NCI-H2107 (cell line): ENCODE measurements around the gene XYLB.

Source experiments
- DNase-seq: peaks from one replicate; lab custom pipeline; 2025; lab: John Stamatoyannopoulos, UW

The XYLB gene

DNA sequence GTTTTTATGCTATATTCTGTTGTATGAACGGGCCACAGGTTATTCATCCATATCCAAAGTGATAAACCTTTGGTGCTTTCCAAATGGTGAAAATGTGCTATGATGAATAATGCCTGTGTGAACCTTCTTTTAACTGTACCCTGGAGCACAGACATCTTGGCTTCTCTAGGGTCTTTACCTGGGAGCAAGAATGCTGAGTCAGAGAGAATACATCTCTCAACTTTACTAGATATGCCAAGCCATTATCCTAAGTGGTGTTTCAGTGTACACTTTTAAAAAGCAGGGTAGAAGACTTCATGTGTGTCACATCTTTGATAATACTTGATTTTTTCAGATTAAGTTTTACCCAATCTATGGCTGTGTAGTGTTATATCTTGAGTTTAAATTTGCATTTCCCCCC, 23.5 kb upstream of the XYLB start:
- no peak for DNase-seq

DNA sequence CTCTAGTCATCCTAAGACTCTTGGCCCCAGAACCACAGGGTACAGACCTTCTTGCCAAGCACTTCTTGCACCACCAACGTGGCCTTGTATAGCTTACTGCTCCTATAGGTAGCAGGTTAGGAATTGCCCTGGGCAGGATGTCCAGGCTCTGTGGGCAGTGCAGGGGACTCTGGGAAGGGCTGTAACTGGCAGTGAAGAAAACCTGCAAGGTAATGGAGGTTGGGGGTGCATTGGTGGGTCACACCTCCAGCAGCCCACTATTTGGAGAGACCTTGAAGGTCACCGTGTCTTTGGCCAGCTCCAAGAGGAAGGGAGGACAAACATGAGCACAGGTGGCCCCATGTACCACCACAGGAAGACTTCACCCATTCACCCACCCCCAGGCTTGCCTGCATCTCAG, 21.3 kb upstream of the XYLB start:
- DNase-seq, result no peak

DNA sequence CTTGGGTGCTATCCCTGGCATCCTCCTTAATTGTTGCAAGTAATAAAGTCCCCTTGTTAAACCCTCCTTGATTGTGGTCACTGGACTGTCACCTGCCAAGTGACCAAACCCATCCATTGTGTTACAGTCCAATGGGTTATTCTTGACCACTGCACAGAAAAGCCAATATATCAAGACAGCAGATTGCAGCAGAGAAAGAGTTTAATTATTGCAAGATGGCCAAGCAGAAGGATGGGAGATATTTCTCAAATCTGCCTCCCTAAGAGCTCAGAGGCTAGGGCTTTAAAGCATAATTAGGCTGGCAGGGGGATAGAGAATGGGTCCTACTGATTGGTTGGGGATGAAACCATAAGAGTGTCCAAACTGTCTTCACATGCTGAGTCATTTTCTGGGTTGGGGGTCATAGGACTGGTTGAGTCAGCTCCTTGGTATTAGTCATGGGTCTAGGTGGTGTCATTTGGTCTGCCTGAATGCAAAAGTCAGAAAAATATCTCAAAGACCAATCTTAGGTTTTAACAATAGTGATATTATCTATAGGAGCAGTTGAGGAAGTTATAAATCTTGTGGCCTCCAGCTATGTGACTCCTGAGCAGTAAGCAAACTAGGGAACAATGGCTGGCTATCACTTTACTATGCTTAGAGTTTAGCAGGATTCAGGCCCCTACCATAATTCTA, 19.1 kb upstream of the XYLB start:
- DNase-seq, result no peak

DNA sequence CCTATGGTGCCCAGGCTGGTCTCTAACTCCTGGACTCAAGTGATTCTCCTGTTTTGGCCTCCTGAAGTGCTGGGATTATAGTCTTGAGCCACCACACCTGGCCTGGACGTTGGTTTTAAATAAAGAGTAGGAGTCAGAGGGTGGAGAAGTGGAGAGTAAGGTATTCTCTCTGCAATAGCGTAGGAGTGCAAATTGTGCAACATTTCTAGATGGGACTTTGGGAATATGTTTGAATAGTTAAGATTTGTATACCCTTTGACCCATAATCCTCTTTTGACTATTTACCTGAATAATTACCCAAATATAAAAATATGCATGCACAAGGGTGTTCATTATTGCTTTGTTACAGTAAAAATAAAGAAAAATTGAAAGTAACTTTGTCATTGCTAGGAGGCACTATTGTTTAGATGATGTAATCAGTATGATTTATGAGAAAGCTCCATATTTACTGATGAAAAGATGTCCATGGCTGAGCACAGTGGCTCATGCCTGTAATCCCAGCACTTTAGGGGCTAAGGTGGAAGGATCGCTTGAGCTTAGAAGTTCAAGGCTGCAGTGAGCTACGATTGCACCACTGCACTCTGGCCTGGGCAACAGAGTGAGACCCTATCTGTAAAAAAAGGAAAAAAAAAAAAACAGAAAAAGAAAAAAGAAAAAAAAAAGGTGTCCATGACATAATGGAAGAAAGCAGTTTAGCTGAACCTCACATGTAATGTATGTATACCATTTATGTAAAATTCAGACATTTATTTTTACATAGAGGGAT, 15.1 kb upstream of the XYLB start:
- DNase-seq, result no peak

DNA sequence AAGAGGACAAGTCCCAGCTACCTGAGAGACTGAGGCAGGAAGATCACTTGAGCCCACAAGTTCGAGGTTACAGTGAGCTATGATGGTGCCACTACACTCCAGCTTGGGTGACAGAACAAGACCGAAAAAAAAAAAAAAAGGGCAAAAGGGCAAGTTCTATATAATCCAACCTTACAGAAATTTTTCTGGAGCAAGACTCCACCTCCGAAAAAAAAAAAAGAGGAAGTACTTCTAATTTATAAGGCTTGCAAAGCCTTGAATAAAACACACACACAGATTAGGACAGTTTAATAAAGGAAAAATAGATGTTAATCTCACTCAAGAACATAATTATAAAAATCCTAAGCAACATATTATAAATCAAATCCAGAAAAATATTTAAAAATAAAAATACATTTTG, 14.4 kb upstream of the XYLB start:
- DNase-seq, result no peak

DNA sequence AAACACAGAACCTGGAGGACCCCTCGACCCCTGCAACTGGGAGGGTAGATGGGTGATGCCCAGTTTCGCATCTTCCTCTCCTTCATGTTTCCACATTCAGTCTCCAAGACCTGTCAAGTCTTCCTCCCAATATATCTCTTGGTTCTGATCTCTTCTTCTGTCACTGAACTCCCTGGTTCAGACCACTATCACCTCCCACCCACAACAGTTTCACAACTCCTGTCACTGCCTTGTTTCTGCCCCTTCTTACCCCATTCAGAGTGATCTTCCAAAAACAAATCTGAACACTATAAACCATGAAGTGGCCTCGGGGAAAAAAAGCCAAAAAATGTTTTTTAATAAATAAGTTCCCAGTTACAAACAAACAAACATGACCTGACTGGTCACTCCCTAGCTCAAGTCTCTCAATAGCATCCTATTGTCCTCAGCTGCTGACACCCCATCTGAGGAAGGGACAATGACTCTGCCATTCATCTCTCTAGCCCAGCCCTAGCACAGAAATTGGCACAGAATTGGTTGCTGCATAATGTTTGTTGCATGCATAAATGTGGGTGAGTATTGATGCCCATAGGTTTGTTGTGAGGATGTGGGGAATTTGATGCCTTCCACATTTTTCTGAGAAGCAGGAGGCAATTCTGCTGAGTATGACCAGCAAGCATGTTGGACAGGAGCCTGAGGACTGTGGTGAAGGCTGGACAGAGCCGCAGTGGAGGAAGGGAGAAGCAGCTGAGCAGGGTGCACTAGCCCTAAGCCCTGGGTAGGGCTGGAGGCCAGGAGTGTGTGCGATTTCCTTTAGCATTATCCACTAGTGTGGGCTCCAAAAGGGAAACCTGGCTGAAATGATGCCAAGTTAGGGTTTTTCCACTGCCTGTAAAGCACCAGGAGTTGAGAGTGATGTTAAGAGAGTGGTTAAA, 12.2 kb upstream of the XYLB start:
- DNase-seq, result no peak

DNA sequence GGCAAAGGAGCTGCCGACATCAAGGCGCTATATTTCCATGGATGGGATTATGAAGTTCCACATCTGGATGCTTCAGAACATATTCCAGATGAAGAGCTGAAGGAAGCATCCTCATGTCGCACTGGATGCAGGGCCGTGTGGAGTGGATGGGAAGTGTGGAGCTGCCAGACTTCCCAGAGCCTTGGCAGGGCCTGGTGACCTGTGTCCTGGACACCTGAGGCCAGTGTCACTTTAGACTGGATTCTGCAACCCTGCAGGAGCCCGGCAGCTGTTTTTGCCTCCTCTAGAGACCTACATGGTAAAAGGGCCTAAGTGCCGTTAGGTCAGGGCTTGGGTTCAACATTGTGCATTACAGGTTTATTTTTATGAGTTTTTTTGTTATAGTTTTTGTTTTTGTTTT, 11.3 kb upstream of the XYLB start:
- no peak for DNase-seq

DNA sequence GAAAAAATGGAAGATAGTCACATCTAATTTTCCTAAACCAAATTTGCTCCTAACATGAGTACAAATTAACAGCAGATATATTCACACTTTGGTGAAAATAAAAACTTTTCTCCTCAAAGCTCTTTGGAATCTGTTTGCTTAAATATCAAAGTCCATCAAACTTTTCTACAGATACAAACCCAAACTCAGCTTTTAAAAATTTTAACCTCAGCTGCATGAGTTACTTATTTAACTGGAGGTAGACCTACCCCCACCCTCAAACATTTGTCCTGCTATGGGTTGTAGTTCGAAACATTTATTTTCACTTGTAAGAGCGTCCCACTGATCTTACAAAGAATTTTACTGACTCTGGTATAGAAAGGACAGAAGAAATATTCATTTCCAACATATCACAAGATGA, 8.9 kb upstream of the XYLB start:
- DNase-seq, result no peak

DNA sequence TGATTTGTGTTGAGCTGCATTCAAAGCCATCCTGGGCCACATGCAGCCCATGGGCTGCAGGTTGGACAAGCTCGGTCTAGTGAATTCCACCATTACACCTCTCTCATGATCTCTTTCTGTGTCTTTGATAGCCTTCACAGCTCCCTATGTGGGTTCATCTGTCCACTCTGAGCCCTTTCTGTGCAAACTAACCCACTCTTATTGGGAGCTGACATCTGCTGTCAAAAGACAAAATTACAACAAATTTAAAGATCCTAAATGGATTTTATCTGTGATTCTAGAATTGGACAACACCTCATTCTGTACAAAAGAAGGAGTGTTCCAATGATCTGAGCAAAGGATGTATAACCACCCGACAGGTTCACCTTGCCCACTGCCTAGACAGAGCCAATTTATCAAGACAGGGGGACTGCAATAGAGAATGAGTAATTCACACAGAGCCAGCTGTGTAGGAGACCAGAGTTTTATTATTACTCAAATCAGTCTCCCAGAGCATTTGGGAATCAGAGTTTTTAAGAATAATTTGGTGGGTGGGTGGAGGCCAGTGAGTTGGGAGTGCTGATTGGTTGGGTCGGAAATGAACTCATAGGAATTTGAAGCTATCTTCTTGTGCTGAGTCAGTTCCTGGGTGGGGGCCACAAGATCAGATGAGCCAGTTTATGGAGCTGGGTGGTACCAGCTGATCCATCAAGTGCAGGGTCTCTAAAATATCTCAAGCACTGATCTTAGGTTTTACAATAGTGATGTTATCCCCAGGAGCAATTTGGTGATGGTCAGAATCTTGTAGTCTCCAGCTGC, 2.6 kb upstream of the XYLB start:
- DNase-seq, result no peak

DNA sequence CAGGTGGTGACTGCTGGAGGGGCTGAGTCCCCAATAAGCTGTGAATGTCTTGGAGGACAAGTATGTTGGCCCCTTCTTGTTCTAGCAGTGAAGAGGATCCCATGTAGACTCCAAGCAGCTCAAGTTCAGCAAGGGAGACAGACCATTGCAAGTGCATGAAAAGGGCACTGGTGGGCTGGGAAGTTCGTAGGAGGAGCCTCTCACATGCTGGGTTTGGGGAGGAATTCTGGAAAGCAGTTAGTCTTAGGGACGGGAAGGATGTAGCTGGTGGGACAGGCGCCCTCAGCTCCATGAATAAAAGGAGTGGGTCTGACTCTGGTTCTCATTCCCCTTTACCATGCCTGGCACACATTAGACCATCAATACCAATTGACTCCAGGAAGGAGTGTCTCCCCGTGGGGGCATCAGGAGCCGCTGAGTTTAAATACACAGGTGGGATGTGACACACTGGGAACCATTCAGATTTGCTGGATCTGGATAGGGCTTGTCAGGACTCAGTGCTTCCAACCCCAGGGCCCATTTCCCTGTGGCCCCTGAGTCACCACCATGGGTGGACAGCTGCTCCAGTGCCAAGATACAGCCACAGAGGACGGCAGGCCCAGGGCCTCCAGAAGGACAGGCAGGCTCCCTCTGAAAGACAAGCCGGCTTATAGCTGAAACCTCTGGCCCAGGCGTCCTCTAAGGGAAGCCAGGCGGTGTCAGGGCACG, 552 bp upstream of the XYLB start:
- no peak for DNase-seq

DNA sequence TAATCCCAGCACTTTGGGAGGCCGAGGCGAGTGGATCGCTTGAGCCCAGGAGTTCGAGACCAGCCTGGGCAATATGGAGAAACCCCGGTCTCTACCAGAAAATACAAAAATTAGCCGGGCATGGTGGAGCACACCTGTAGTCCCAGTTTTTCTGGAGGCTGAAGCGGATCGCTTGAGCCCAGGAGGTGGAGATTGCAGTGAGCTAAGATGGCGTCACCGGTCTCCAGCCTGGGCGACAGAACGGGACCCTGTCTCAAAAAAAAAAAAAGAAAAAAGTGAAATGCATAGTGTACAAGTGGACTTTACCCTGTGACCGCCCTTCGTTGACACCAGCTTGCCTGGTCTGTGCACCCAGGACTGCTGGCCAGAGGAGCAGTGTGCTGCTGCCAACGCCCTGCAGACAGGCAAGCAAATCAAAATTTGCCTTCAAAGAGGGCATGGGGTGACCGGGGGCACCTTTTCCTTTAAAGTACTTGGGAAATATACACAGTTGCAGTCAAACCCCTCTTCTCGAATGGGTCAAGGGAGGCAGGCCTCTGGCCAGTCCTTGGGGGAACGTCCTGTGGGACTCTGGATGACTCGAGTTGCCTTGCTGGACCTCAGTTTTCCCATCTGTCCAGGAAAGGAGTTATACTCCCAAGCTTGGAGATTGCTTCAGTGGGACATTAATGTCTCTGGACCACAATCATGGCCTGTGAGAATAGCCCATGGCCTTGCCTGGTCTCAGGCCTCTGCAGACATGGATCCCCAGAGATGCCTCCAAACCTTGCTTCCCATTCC, 1.0 kb downstream of the XYLB start:
- no peak for DNase-seq

DNA sequence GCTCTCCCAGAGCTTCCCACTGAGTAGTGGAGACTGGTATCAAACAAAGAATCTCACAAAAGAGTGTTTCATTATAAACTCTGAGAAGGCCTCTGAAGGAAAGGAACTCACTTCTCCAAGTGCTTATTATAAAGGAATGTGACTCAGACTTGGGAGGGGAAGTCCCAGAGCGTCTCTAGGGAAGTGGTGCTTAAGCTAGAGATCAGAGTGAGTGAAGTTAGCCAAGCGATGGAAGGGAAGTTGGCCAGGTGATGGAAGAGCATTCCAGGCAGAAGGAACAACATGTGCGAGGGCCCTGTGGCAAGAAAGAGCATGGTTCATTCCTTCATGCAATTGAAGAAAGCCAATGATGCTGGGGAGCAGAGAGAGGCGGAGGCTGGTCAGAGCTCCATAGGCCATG, 2.3 kb downstream of the XYLB start:
- DNase-seq, result no peak

DNA sequence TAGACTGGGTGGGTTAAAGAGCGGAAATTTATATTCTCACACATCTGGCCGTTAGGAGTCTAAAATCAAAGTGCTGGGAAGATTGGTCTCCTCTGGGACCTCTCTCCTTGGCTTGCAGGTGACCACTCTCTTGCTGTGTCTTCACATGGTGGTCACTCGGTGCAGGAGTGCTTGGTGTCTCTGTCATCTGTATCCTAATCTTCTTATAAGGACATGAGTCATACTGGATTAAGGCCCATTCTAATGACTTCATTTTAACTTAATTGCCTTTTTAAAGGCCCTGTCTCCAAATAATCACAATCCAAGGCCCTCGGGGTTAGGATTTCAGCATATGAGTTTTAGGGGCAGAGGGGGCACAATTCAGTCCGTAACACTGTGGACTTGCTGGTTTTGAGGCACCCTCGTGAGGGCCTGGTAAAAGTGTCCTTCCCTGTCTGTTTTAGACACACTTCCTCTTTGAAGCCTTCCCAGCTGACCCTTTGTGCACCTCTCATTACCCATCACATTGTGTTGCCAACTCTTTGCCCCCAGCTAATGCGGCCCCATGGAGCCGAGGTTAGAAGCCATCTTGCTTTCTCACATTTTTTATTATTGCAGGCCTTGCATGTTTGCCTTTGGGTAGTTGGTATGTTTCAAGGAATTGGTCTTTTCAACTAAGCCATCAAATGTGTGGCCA, 3.2 kb downstream of the XYLB start:
- DNase-seq, result no peak

DNA sequence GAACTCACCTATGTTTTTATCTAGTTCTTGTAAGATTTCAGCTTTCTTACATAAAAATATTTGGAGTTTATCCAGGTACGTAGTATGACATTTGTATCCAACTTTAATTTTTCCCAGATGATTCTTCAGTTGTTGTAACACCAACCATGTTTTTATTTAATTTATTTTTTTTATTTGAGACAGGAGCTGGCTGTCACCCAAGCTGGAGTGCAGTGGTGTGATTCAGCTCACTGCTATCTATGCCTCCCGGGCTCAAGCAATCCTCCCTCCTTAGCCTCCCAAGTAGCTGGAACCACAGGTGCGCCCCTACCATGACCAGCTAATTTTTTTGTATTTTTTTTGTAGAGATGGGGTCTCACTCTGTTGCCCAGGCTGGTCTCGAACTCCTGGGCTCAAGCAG, 6.6 kb downstream of the XYLB start:
- DNase-seq, result no peak

DNA sequence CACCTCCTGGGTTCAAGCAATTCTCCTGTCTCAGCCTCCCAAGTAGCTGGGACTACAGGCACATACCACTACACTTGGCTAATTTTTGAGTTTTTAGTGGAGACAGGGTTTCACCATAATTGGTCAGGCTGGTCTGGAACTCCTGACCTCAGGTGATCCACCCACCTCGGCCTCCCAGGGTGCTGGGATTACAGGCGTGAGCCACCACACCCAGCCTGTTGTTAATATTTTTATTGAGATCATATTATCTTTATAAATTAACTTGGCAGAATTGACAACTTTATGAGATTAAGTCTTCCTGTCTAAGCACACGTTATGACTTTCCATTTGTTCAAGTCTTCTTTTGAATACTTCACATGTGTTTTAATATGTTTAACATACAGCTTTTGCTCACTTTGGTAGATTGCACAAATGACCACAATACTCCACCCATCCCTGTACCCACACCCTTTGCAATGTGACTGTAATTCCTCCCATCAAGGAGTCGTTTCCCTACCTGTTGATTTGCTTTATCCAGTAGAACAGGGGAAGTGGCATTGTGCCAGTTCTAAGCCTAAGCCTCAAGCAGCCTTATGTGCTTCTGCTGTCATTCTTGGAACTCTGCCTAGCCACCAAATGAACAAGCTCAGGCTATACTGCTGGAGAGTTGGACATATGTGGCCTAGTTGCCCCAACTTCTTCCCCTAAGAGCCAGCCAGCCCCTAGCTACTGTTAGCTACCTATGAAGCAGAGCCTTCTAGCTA, 8.2 kb downstream of the XYLB start:
- DNase-seq, result no peak

DNA sequence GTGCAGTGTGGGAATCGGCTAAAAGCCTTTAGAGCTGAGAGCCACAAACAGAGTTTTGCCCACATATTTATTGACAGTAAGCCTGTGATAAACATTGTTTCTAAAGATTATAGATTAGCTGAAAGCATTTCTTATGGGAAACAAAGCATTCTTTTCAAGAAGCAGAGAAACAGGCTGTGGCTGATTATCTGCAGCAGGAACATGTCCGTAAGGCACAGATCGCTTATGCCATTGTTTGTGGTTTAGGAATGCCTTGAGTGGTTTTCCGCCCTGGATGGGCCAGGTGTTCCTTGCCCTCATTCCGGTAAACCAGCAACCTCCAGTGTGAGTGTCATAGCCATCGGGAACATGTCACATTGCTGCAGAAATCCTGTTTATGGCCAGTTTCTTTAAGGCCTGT, 12.5 kb downstream of the XYLB start:
- DNase-seq, result no peak

DNA sequence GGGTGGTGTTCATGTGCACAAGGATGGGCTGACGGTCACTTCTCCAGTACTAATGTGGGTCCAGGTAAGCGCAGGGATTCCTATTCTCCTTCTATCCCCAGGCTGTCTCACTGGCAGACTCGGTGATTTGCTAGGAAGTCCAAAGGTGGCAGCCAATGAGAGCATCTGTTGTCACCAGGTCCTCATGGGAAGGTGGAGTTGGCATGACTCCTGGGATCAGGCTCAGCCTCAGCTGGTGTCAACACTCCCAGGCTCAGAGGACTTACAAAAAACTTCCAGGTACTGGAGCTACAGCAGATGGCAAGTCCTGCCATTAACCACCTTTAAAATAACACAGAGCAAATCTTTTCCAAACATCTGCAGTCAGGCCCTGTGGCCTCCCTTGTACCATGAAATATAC, 13.8 kb downstream of the XYLB start:
- DNase-seq, result no peak

DNA sequence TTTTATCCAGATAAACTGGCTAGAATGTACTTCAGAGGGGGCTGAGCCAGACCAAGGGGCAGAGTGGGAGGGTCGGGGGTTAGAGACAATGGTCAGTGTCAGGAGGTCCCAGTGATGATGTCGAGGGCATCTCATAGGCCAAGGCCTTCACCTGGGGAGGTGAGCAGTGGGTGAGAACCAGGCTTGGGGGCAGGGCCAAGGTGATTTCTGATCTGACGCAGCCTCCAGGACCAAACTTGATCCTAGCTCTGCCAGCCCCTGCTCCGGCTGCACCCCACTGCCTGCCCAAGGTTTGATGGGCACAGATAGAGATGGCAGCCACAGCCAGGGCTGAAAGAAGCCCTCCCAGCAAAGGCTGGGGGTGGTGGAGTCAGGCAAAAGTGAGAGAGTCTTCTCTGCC, 14.9 kb downstream of the XYLB start:
- no peak for DNase-seq

DNA sequence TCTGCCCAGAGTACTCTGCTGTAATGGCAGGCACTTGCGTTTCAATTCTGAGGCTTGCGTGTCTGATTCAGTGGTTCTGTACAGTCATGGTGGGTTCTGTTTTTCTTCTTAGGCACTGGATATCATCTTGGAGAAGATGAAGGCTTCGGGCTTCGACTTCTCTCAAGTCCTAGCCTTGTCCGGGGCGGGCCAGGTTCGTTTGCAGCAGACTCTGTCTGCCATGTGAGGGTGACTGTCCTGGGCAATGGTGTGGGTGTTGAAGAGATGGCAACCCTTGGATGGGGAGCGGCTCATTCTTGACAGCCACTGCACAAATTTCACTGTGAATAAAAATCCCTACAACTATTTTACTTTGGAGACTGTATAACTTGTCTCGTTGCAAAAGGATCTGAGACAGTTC, 16.2 kb downstream of the XYLB start:
- DNase-seq, result no peak
